GM10266 (cell line): ENCODE data around the gene OGFOD2.
"Not testable (repeated sequence)": the region's sequence is repeated elsewhere in the genome, so short reads cannot be mapped to it uniquely, and the experiment has no call there.

Experiments used
- DNase-seq: peaks from one replicate; pipeline ENCODE4 v3.0.0; 2012; ENCODE audit errors: extremely low spot score
- CTCF ChIP-seq: IDR thresholded peaks from 2 replicates; pipeline ENCODE4 v1.5.1; 2012; ENCODE audit warnings: mild to moderate bottlenecking, low read depth; ENCODE audit not compliant: control insufficient read depth, insufficient read depth; ENCODE audit errors: missing control alignments

The OGFOD2 gene

GRCh38 chr12:123010681-123011080 is 35.6 kb downstream of the OGFOD2 start:
- no peak for DNase-seq
- TF ChIP-seq CTCF: no peak

GRCh38 chr12:123011701-123012100 is 36.7 kb downstream of the OGFOD2 start:
- no peak for DNase-seq
- TF ChIP-seq CTCF: no peak

GRCh38 chr12:123013185-123014095 is 38.4 kb downstream of the OGFOD2 start:
- no peak for DNase-seq
- TF ChIP-seq CTCF: no peak

GRCh38 chr12:123014473-123014872 is 39.4 kb downstream of the OGFOD2 start:
- DNase-seq: not testable (repeated sequence)

- DNase-seq: no peak
- no peak for TF ChIP-seq CTCF
Observed at GRCh38 chr12:123017753-123018152, 42.7 kb downstream of the OGFOD2 start.

- DNase-seq: no peak
Observed at GRCh38 chr12:123019841-123020138, 44.7 kb downstream of the OGFOD2 start.

More at GRCh38 chr12:123019841-123020138, 44.7 kb downstream of the OGFOD2 start:
- no peak for TF ChIP-seq CTCF
